ENCODE measurements around the gene LTBP1. TPM values are rescaled to one million over a fixed set of nuclear protein-coding genes. Genes with fewer than 3 reads are reported as not detected.

LTBP1 gene
- total RNA-seq, 1 experiment from 2014 or later: 10.3 TPM

DNA sequence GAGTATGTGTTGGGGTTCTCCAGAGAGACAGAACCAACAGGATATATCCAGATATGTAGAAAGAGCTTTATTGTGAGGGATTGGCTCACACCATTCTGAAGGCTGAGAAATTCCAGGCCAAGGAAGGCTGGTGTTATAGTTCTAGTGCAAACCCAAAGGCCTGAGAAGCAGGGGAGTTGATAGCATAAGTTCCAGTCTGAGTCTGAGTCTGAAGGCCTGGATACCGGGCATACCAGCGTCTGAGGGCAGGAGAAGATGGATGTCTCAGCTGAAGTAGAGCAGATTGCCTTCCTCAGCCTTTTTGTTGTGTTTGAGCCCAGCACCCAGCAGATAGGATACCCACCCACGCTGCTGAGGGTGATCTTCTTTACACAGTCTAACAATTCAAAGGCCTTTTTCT is 318.0 kb downstream of the LTBP1 start:
- Histone ChIP-seq H3K4me3 (no peak overlapping the region), H3K27ac (no peak overlapping the region), H4K20me1 (ENCODE audit: insufficient read depth) (no peaks in the 10 kb centered on the region), H3F3A (ENCODE audit: insufficient read depth, low read depth) (no peaks in the 10 kb centered on the region), H3K9me3 (ENCODE audit: insufficient read depth, low read depth) (no peaks in the 10 kb centered on the region), H2AFZ (no peak overlapping the region), H3K79me2 (ENCODE audit: low read depth) (no peaks in the 10 kb centered on the region), H3K4me2 (no peak overlapping the region), H3K9me2 (ENCODE audit: insufficient read depth) (no peaks in the 10 kb centered on the region), H3K27me3 (ENCODE audit: insufficient read depth, low read depth) (no peaks in the 10 kb centered on the region), H3K4me1 (replicated peaks; ENCODE audit: insufficient read depth) (no peaks in the 10 kb centered on the region), H3K36me3 (ENCODE audit: low read depth) (no peaks in the 10 kb centered on the region)
- intact Hi-C loops (cut with micrococcal nuclease; ENCODE audit: unreplicated experiment): no loop called here
- no peak for TF ChIP-seq EZH2 (IDR thresholded peaks at IDR 0.05; ENCODE audit: low read depth)
- TF ChIP-seq CTCF (conservative IDR thresholded peaks at IDR 0.05): no peak
- no peak for DNase-seq
- ChIA-PET CTCF (no interaction called here), POLR2A (ENCODE audit: unreplicated experiment) (no interaction called here)
- no TSS peak for BruUV-seq (replicated peaks)

GRCh38 chr2:33265584-33266338 is 319.0 kb downstream of the LTBP1 start:
- Histone ChIP-seq H2AFZ (no peak overlapping the region), H3K9me3 (ENCODE audit: insufficient read depth, low read depth) (no peaks in the 10 kb centered on the region), H3K4me3 (no peak overlapping the region), H3F3A (ENCODE audit: insufficient read depth, low read depth) (no peaks in the 10 kb centered on the region), H3K36me3 (ENCODE audit: low read depth) (no peaks in the 10 kb centered on the region), H3K27me3 (ENCODE audit: insufficient read depth, low read depth) (no peaks in the 10 kb centered on the region), H3K4me1 (replicated peaks; ENCODE audit: insufficient read depth) (no peaks in the 10 kb centered on the region), H3K27ac (no peak overlapping the region), H3K4me2 (no peak overlapping the region), H3K9me2 (ENCODE audit: insufficient read depth) (no peaks in the 10 kb centered on the region), H3K79me2 (ENCODE audit: low read depth) (no peaks in the 10 kb centered on the region), H4K20me1 (ENCODE audit: insufficient read depth) (no peaks in the 10 kb centered on the region)
- no peak for DNase-seq
- ChIA-PET CTCF (no interaction called here), POLR2A (ENCODE audit: unreplicated experiment) (no interaction called here)
- intact Hi-C loops (cut with micrococcal nuclease; ENCODE audit: unreplicated experiment): no loop called here
- BruUV-seq (replicated peaks): no TSS peak
- TF ChIP-seq EZH2 (IDR thresholded peaks at IDR 0.05; ENCODE audit: low read depth) (no peak), CTCF (conservative IDR thresholded peaks at IDR 0.05) (no peak)

- CTCF ChIA-PET: no interaction called here
Measured at GRCh38 chr2:33266467-33266866, 319.7 kb downstream of the LTBP1 start.

More at GRCh38 chr2:33266467-33266866, 319.7 kb downstream of the LTBP1 start:
- no peaks in the 10 kb centered on the region for H3K9me3 ChIP-seq (ENCODE audit: insufficient read depth, low read depth)
- no peaks in the 10 kb centered on the region for H3K36me3 ChIP-seq (ENCODE audit: low read depth)
- no peak overlapping the region for H3K27ac ChIP-seq
- no peaks in the 10 kb centered on the region for H3F3A ChIP-seq (ENCODE audit: insufficient read depth, low read depth)
- DNase-seq: no peak
- no peak for TF ChIP-seq EZH2 (IDR thresholded peaks at IDR 0.05; ENCODE audit: low read depth)
- no peak for TF ChIP-seq CTCF (conservative IDR thresholded peaks at IDR 0.05)
- H3K27me3 ChIP-seq (ENCODE audit: insufficient read depth, low read depth): no peaks in the 10 kb centered on the region
- H3K79me2 ChIP-seq (ENCODE audit: low read depth): no peaks in the 10 kb centered on the region
- no TSS peak for BruUV-seq (replicated peaks)
- intact Hi-C loops (cut with micrococcal nuclease; ENCODE audit: unreplicated experiment): no loop called here
- no peaks in the 10 kb centered on the region for H3K9me2 ChIP-seq (ENCODE audit: insufficient read depth)
- H3K4me1 ChIP-seq (replicated peaks; ENCODE audit: insufficient read depth): no peaks in the 10 kb centered on the region
- H3K4me3 ChIP-seq: no peak overlapping the region
- H4K20me1 ChIP-seq (ENCODE audit: insufficient read depth): no peaks in the 10 kb centered on the region
- H3K4me2 ChIP-seq: no peak overlapping the region
- POLR2A ChIA-PET (ENCODE audit: unreplicated experiment): no interaction called here
- no peak overlapping the region for H2AFZ ChIP-seq
